Body of pancreas (tissue), 4 donors: ENCODE data around the gene SUMO4.

Source experiments
- POLR2A ChIP-seq, 3 donors: fragments of 450-650 bp; IDR thresholded peaks; one replicate each; pipeline ENCODE4 v1.6.1; 2016; ENCODE audit warnings: antibody characterized with exemption in 3 of 3, mild to moderate bottlenecking in 2 of 3
- TF ChIP-seq, protein P1 (sequence below), 7 experiments: fragments of 450-650 bp in 4 of 7; fragments of 200-600 bp in 3 of 7; sonication (generic) in 3 of 7; IDR thresholded peaks; one replicate each; pipeline ENCODE4 v1.5.1; 2016 to 2019; ENCODE audit warnings: antibody characterized with exemption in 7 of 7

- no peak for TF ChIP-seq POLR2A (IDR thresholded peaks at IDR 0.05)
- TF ChIP-seq, protein P1, sequence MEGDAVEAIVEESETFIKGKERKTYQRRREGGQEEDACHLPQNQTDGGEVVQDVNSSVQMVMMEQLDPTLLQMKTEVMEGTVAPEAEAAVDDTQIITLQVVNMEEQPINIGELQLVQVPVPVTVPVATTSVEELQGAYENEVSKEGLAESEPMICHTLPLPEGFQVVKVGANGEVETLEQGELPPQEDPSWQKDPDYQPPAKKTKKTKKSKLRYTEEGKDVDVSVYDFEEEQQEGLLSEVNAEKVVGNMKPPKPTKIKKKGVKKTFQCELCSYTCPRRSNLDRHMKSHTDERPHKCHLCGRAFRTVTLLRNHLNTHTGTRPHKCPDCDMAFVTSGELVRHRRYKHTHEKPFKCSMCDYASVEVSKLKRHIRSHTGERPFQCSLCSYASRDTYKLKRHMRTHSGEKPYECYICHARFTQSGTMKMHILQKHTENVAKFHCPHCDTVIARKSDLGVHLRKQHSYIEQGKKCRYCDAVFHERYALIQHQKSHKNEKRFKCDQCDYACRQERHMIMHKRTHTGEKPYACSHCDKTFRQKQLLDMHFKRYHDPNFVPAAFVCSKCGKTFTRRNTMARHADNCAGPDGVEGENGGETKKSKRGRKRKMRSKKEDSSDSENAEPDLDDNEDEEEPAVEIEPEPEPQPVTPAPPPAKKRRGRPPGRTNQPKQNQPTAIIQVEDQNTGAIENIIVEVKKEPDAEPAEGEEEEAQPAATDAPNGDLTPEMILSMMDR (IDR thresholded peaks at IDR 0.05) = no peak
These were observed 25.2 kb downstream of the SUMO4 start for GRCh38 chr6:149425224-149425623.
